WTC11 (cell line): ENCODE data around the gene GALNT2. TPM values are rescaled to one million over a fixed set of nuclear protein-coding genes. Genes with fewer than 3 reads are reported as not detected.

Experiments used
- ATAC-seq: fragments of 200-7000 bp; cut with Tn5 transposase; 2 replicates; pipeline ENCODE4 v1.10.0; 2021; ENCODE audit warnings: mild to moderate bottlenecking, moderate library complexity
- CTCF ChIA-PET: fragments of 300-600 bp; sonication (Branson Sonifier 250); formaldehyde crosslinking; loops from one replicate; lab custom pipeline; 2021; ENCODE audit warnings: antibody characterized with exemption; lab: Charles Lee
- POLR2A ChIA-PET: fragments of 350-600 bp; sonication (Branson Sonifier 250); formaldehyde crosslinking; loops from one replicate; lab custom pipeline; 2021; ENCODE audit warnings: antibody characterized with exemption; lab: Charles Lee
- DNase-seq: peaks from one replicate; pipeline ENCODE4 v3.0.0; 2021; ENCODE audit warnings: low spot score
- H3K27ac Mint-ChIP-seq: 2 replicates; pipeline ENCODE4 v1.8.0; 2021; ENCODE audit warnings: mixed read lengths
- H3K27me3 Mint-ChIP-seq: 2 replicates; pipeline ENCODE4 v1.8.0; 2021; ENCODE audit warnings: low read depth, mild to moderate bottlenecking, moderate library complexity, mixed read lengths
- H3K36me3 Mint-ChIP-seq: 2 replicates; pipeline ENCODE4 v1.8.0; 2021; ENCODE audit warnings: mixed read lengths
- H3K4me1 Mint-ChIP-seq: 2 replicates; pipeline ENCODE4 v1.8.0; 2022; ENCODE audit warnings: mixed read lengths
- H3K4me3 Mint-ChIP-seq: 2 replicates; pipeline ENCODE4 v1.8.0; 2021; ENCODE audit warnings: mild to moderate bottlenecking, moderate library complexity, mixed read lengths
- H3K9me3 Mint-ChIP-seq: 2 replicates; pipeline ENCODE4 v1.8.0; 2021; ENCODE audit warnings: mixed read lengths
- FOXJ3 ChIP-seq: sonication (generic); formaldehyde crosslinking; IDR thresholded peaks from 2 replicates; pipeline ENCODE4 v1.9.0; 2021; ENCODE audit warnings: missing genetic modification reagents, mild to moderate bottlenecking, borderline replicate concordance
- FOXK1 ChIP-seq: sonication (generic); formaldehyde crosslinking; IDR thresholded peaks from 2 replicates; pipeline ENCODE4 v1.8.0; 2022; ENCODE audit warnings: mild to moderate bottlenecking, moderate library complexity, missing genetic modification reagents
- GRHL2 ChIP-seq: fragments of 250-450 bp; sonication (Bioruptor Pico); IDR thresholded peaks from 2 replicates; pipeline ENCODE4 v1.8.0; 2022; ENCODE audit warnings: mild to moderate bottlenecking, moderate library complexity; ENCODE audit not compliant: insufficient replicate concordance, severe bottlenecking
- HMGA2 ChIP-seq: fragments of 250-450 bp; sonication (Bioruptor Pico); IDR thresholded peaks from 2 replicates; pipeline ENCODE4 v1.4.0; 2021; ENCODE audit warnings: mild to moderate bottlenecking, moderate library complexity
- JAZF1 ChIP-seq: fragments of 250-450 bp; sonication (Bioruptor Pico); IDR thresholded peaks from 2 replicates; pipeline ENCODE4 v1.9.0; 2021; ENCODE audit warnings: moderate library complexity, mild to moderate bottlenecking, inconsistent platforms
- JUN ChIP-seq: sonication (generic); formaldehyde crosslinking; IDR thresholded peaks from 2 replicates; pipeline ENCODE4 v1.8.0; 2023; ENCODE audit warnings: mild to moderate bottlenecking, missing genetic modification reagents
- MXD4 ChIP-seq: fragments of 250-450 bp; sonication (Bioruptor Pico); IDR thresholded peaks from 2 replicates; pipeline ENCODE4 v1.8.0; 2021; ENCODE audit warnings: mild to moderate bottlenecking, moderate library complexity, borderline replicate concordance
- NFATC4 ChIP-seq: fragments of 250-450 bp; sonication (Bioruptor Pico); IDR thresholded peaks from 2 replicates; pipeline ENCODE4 v1.9.0; 2021; ENCODE audit warnings: mild to moderate bottlenecking
- NR2C2 ChIP-seq: sonication (generic); formaldehyde crosslinking; IDR thresholded peaks from 2 replicates; pipeline ENCODE4 v1.8.0; 2022; ENCODE audit warnings: mild to moderate bottlenecking, missing genetic modification reagents
- SMAD3 ChIP-seq: sonication (generic); formaldehyde crosslinking; IDR thresholded peaks from 2 replicates; pipeline ENCODE4 v1.8.0; 2022; ENCODE audit warnings: missing genetic modification reagents, mild to moderate bottlenecking, borderline replicate concordance
- SOX15 ChIP-seq: fragments of 250-450 bp; sonication (Bioruptor Pico); IDR thresholded peaks from 2 replicates; pipeline ENCODE4 v1.9.0; 2021; ENCODE audit warnings: mild to moderate bottlenecking
- SP1 ChIP-seq: sonication (generic); formaldehyde crosslinking; conservative IDR thresholded peaks from 2 replicates; pipeline ENCODE4 v1.8.1; 2022; ENCODE audit warnings: missing genetic modification reagents
- TCF7 ChIP-seq: sonication (generic); formaldehyde crosslinking; IDR thresholded peaks from 2 replicates; pipeline ENCODE4 v1.8.0; 2022; ENCODE audit warnings: mild to moderate bottlenecking, low read depth, missing genetic modification reagents, moderate library complexity
- ZNF317 ChIP-seq: sonication (generic); formaldehyde crosslinking; IDR thresholded peaks from 2 replicates; pipeline ENCODE4 v1.8.1; 2023; ENCODE audit warnings: low read depth, mild to moderate bottlenecking, moderate library complexity, missing genetic modification reagents, borderline replicate concordance
- ZNF416 ChIP-seq: fragments of 250-450 bp; sonication (Bioruptor Pico); IDR thresholded peaks from 2 replicates; pipeline ENCODE4 v1.9.0; 2021; ENCODE audit warnings: mild to moderate bottlenecking, inconsistent platforms
- total RNA-seq: library from RNA; stranded (reverse); gene quantifications from 3 replicates; pipeline ENCODE4 v1.2.3, GENCODE V29; 2021
- TF ChIP-seq, protein P1 (sequence below): sonication (generic); formaldehyde crosslinking; IDR thresholded peaks from 2 replicates; pipeline ENCODE4 v1.8.1; 2022; ENCODE audit warnings: mild to moderate bottlenecking, missing genetic modification reagents, moderate library complexity, borderline replicate concordance
- TF ChIP-seq, protein P2 (sequence below): fragments of 250-450 bp; sonication (Bioruptor Pico); IDR thresholded peaks from 2 replicates; pipeline ENCODE4 v1.8.0; 2021; ENCODE audit warnings: mild to moderate bottlenecking
- TF ChIP-seq, protein P3 (sequence below): sonication (generic); formaldehyde crosslinking; IDR thresholded peaks from 2 replicates; pipeline ENCODE4 v1.8.0; 2022; ENCODE audit warnings: mild to moderate bottlenecking, missing genetic modification reagents
- TF ChIP-seq, protein P4 (sequence below): fragments of 200-600 bp; IDR thresholded peaks from 2 replicates; pipeline ENCODE4 v1.8.0; 2022; ENCODE audit warnings: antibody characterized with exemption
- TF ChIP-seq, protein P5 (sequence below): fragments of 250-450 bp; sonication (Bioruptor Pico); IDR thresholded peaks from 2 replicates; pipeline ENCODE4 v1.9.0; 2021; ENCODE audit warnings: mild to moderate bottlenecking
- TF ChIP-seq, protein P6 (sequence below): fragments of 250-450 bp; sonication (Bioruptor Pico); IDR thresholded peaks from 2 replicates; pipeline ENCODE4 v1.9.0; 2021; ENCODE audit warnings: moderate library complexity, mild to moderate bottlenecking, inconsistent platforms, borderline replicate concordance
- TF ChIP-seq, protein P7 (sequence below): sonication (generic); formaldehyde crosslinking; IDR thresholded peaks from 2 replicates; pipeline ENCODE4 v1.8.0; 2023; ENCODE audit warnings: missing genetic modification reagents, mild to moderate bottlenecking, borderline replicate concordance

Gene GALNT2
- total RNA-seq, 1 experiment from 2014 or later, result 74.8 TPM

DNA sequence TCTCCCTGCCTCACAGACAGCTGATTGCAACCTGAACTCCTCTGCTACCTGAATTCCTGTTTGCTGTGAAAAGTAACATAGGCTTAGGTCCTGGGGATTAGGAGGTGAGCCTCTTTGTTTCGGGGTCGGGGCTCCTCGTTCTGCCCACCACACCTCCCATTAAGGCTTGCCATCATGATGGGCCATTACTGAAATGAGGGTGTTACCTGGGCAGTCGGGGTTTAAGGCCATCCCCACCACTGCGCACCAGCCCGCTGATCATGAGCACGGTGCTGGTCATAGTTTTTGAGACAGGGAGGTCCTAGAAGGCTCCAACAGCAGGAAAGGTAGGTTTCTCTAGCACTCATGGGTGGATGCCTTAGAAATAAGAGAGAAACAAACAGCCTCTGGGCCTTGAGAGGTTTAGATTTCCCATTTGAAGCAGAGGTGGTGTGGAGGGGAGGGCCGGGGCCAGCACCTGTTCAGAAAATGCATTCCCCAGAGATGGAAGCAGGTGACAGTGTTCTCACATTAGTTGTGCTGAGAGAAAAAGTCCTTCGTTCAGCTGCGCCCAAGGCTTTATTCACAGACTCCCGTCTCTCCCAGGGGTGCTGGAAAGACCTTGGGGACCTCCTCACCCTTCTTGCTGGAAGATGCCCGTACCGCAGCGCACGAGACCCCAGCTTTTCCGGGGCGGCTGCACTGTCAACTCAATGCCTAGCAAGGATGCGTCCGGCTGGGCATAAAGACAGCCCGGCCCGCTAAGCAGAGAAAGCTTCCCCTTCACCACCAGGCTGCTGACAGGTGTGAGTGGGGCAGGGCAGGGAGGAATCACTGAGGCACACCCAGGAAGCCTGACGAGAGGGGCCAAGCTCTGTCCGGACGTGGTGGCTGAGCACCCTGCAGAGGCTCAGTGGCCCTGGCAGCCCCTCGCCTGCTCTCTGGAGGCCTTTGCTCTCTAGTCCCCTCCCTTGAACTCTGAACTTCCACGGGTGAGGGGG lies 233.6 kb downstream of the GALNT2 start:
- Mint-ChIP-seq H3K4me3 (no peak overlapping the region), H3K4me1 (peaks cover 2% of the 10 kb centered on the region; the same call in 1 of the 2 replicates), H3K9me3 (no peaks in the 10 kb centered on the region), H3K27me3 (no peaks in the 10 kb centered on the region), H3K36me3 (no peaks in the 10 kb centered on the region), H3K27ac (no peak overlapping the region)
- POLR2A ChIA-PET, result no interaction called here
- CTCF ChIA-PET, result no interaction called here
- ATAC-seq (no peak), DNase-seq (no peak)
- TF ChIP-seq, protein P1, sequence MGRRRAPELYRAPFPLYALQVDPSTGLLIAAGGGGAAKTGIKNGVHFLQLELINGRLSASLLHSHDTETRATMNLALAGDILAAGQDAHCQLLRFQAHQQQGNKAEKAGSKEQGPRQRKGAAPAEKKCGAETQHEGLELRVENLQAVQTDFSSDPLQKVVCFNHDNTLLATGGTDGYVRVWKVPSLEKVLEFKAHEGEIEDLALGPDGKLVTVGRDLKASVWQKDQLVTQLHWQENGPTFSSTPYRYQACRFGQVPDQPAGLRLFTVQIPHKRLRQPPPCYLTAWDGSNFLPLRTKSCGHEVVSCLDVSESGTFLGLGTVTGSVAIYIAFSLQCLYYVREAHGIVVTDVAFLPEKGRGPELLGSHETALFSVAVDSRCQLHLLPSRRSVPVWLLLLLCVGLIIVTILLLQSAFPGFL (CRISPR knock-in tag), result no peak
- TF ChIP-seq, protein P2, sequence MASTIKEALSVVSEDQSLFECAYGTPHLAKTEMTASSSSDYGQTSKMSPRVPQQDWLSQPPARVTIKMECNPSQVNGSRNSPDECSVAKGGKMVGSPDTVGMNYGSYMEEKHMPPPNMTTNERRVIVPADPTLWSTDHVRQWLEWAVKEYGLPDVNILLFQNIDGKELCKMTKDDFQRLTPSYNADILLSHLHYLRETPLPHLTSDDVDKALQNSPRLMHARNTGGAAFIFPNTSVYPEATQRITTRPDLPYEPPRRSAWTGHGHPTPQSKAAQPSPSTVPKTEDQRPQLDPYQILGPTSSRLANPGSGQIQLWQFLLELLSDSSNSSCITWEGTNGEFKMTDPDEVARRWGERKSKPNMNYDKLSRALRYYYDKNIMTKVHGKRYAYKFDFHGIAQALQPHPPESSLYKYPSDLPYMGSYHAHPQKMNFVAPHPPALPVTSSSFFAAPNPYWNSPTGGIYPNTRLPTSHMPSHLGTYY (CRISPR knock-in tag), result no peak
- TF ChIP-seq ZNF317 (no peak), HMGA2 (CRISPR knock-in tag) (no peak), GRHL2 (CRISPR knock-in tag) (no peak), ZNF416 (no peak), JUN (CRISPR knock-in tag) (no peak)
- TF ChIP-seq, protein P3, sequence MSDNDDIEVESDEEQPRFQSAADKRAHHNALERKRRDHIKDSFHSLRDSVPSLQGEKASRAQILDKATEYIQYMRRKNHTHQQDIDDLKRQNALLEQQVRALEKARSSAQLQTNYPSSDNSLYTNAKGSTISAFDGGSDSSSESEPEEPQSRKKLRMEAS (CRISPR knock-in tag), result no peak
- TF ChIP-seq, protein P4, sequence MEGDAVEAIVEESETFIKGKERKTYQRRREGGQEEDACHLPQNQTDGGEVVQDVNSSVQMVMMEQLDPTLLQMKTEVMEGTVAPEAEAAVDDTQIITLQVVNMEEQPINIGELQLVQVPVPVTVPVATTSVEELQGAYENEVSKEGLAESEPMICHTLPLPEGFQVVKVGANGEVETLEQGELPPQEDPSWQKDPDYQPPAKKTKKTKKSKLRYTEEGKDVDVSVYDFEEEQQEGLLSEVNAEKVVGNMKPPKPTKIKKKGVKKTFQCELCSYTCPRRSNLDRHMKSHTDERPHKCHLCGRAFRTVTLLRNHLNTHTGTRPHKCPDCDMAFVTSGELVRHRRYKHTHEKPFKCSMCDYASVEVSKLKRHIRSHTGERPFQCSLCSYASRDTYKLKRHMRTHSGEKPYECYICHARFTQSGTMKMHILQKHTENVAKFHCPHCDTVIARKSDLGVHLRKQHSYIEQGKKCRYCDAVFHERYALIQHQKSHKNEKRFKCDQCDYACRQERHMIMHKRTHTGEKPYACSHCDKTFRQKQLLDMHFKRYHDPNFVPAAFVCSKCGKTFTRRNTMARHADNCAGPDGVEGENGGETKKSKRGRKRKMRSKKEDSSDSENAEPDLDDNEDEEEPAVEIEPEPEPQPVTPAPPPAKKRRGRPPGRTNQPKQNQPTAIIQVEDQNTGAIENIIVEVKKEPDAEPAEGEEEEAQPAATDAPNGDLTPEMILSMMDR, result no peak

DNA sequence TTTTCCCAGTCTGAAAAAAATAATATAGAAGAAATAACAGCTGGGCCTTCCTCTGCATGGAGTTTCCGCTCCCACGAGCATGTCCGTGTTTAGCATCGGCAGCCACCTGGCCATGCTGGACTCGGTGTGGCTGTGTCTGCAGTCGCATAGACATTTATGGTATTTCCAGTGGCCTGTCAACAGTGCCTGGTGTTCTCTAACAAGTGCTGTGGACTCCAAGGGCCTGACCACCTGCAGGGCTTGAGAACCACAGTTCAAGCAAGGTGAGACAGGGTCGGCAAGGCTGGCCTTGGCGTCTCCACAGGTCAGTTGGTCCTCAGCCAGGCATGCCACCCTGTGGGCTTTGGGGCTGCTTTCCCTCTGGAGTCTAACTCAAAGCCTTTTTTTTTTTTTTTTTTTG lies 234.3 kb downstream of the GALNT2 start:
- DNase-seq (no peak), ATAC-seq (no peak)
- no peak overlapping the region for H3K27ac Mint-ChIP-seq
- POLR2A ChIA-PET, result no interaction called here
- H3K9me3 Mint-ChIP-seq, result no peaks in the 10 kb centered on the region
- no peak for TF ChIP-seq SP1 (CRISPR knock-in tag)
- TF ChIP-seq NFATC4 (CRISPR knock-in tag), result no peak
- no peak for TF ChIP-seq SOX15 (CRISPR knock-in tag)
- TF ChIP-seq, protein P2 (CRISPR knock-in tag), result no peak
- no peak for TF ChIP-seq NR2C2 (CRISPR knock-in tag)
- TF ChIP-seq, protein P5, sequence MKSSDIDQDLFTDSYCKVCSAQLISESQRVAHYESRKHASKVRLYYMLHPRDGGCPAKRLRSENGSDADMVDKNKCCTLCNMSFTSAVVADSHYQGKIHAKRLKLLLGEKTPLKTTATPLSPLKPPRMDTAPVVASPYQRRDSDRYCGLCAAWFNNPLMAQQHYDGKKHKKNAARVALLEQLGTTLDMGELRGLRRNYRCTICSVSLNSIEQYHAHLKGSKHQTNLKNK (CRISPR knock-in tag), result no peak
- no peak for TF ChIP-seq JAZF1 (CRISPR knock-in tag)
- no peak for TF ChIP-seq HMGA2 (CRISPR knock-in tag)
- TF ChIP-seq SMAD3, result no peak
- TF ChIP-seq, protein P6, sequence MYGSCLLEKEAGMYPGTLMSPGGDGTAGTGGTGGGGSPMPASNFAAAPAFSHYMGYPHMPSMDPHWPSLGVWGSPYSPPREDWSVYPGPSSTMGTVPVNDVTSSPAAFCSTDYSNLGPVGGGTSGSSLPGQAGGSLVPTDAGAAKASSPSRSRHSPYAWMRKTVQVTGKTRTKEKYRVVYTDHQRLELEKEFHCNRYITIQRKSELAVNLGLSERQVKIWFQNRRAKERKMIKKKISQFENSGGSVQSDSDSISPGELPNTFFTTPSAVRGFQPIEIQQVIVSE (CRISPR knock-in tag), result no peak
- TF ChIP-seq FOXJ3 (CRISPR knock-in tag), result no peak
- TF ChIP-seq, protein P7, sequence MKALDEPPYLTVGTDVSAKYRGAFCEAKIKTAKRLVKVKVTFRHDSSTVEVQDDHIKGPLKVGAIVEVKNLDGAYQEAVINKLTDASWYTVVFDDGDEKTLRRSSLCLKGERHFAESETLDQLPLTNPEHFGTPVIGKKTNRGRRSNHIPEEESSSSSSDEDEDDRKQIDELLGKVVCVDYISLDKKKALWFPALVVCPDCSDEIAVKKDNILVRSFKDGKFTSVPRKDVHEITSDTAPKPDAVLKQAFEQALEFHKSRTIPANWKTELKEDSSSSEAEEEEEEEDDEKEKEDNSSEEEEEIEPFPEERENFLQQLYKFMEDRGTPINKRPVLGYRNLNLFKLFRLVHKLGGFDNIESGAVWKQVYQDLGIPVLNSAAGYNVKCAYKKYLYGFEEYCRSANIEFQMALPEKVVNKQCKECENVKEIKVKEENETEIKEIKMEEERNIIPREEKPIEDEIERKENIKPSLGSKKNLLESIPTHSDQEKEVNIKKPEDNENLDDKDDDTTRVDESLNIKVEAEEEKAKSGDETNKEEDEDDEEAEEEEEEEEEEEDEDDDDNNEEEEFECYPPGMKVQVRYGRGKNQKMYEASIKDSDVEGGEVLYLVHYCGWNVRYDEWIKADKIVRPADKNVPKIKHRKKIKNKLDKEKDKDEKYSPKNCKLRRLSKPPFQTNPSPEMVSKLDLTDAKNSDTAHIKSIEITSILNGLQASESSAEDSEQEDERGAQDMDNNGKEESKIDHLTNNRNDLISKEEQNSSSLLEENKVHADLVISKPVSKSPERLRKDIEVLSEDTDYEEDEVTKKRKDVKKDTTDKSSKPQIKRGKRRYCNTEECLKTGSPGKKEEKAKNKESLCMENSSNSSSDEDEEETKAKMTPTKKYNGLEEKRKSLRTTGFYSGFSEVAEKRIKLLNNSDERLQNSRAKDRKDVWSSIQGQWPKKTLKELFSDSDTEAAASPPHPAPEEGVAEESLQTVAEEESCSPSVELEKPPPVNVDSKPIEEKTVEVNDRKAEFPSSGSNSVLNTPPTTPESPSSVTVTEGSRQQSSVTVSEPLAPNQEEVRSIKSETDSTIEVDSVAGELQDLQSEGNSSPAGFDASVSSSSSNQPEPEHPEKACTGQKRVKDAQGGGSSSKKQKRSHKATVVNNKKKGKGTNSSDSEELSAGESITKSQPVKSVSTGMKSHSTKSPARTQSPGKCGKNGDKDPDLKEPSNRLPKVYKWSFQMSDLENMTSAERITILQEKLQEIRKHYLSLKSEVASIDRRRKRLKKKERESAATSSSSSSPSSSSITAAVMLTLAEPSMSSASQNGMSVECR (CRISPR knock-in tag), result no peak
- no peak for TF ChIP-seq TCF7 (CRISPR knock-in tag)
- no peak for TF ChIP-seq FOXK1
- TF ChIP-seq MXD4 (CRISPR knock-in tag), result no peak
- H3K4me1 Mint-ChIP-seq, result no peaks in the 10 kb centered on the region
- no peaks in the 10 kb centered on the region for H3K27me3 Mint-ChIP-seq
- CTCF ChIA-PET, result interaction anchor here (1.5 kb wide), 1 partner anchor 10 kb away, joined by 3 read pairs; no protein-coding TSS in a partner anchor
- H3K4me3 Mint-ChIP-seq, result no peak overlapping the region
- H3K36me3 Mint-ChIP-seq, result no peaks in the 10 kb centered on the region
